ENCODE measurements around the gene AUTS2.
"Not testable (repeated sequence)": the region's sequence is repeated elsewhere in the genome, so short reads cannot be mapped to it uniquely, and the experiment has no call there.

AUTS2 gene

GRCh38 chr7:70812511-70812910 lies 1214.2 kb downstream of the AUTS2 start:
- DNase-seq (ENCODE audit: low read depth in 2 of 2), result no peak

GRCh38 chr7:70822490-70822889 lies 1224.2 kb downstream of the AUTS2 start:
- DNase-seq (ENCODE audit: low read depth in 2 of 2), result not testable (repeated sequence)

- peak; percentile 5 to 24 for DNase-seq (ENCODE audit: low read depth in 2 of 2)
These were observed 1231.2 kb downstream of the AUTS2 start for GRCh38 chr7:70829221-70830059.

GRCh38 chr7:70830060-70830395 lies 1231.8 kb downstream of the AUTS2 start:
- no peak for DNase-seq (ENCODE audit: low read depth in 2 of 2)

- no peak for DNase-seq (ENCODE audit: low read depth in 2 of 2)
These were observed 1232.2 kb downstream of the AUTS2 start for GRCh38 chr7:70830426-70830825.

- DNase-seq (ENCODE audit: low read depth in 2 of 2), result no peak
These were observed 1235.5 kb downstream of the AUTS2 start for GRCh38 chr7:70833726-70834125.

- DNase-seq (ENCODE audit: low read depth in 2 of 2), result no peak
These were observed 1236.1 kb downstream of the AUTS2 start for GRCh38 chr7:70834424-70834823.

- no peak for DNase-seq (ENCODE audit: low read depth in 2 of 2)
These were observed 1237.4 kb downstream of the AUTS2 start for GRCh38 chr7:70835658-70836057.

- no peak for DNase-seq (ENCODE audit: low read depth in 2 of 2)
These were observed 1238.0 kb downstream of the AUTS2 start for GRCh38 chr7:70836279-70836678.

GRCh38 chr7:70836946-70837345 lies 1238.7 kb downstream of the AUTS2 start:
- DNase-seq (ENCODE audit: low read depth in 2 of 2), result no peak

- no peak for DNase-seq (ENCODE audit: low read depth in 2 of 2)
These were observed 1239.3 kb downstream of the AUTS2 start for GRCh38 chr7:70837589-70837988.

GRCh38 chr7:70838292-70838907 lies 1240.1 kb downstream of the AUTS2 start:
- no peak for DNase-seq (ENCODE audit: low read depth in 2 of 2)
